SK-N-DZ (cell line): ENCODE measurements around the gene EMID1.

Source experiments
- small RNA-seq, 2 experiments: library from RNA; depleted of rRNA; stranded (forward); fragments of <200 nt; gene quantifications; one replicate each; pipeline ENCODE3, GENCODE V24; 2014

EMID1 gene

Small RNAs within 50 kb of the gene (small RNA-seq; reads per million reads assigned to genes)
- gene RNU6-1219P = 0 reads per million in 2 experiments
